Common myeloid progenitor, CD34-positive (primary cell): ENCODE results near the gene WNT9B.
"Not testable (repeated sequence)": the region's sequence is repeated elsewhere in the genome, so short reads cannot be mapped to it uniquely, and the experiment has no call there.

Experiments used
- CTCF ChIA-PET: fragments of 350-600 bp; sonication (Branson Sonifier 250); formaldehyde crosslinking; loops from one replicate; lab custom pipeline; 2021; ENCODE audit warnings: antibody characterized with exemption; lab: Charles Lee
- POLR2A ChIA-PET: fragments of 350-600 bp; sonication (Branson Sonifier 250); formaldehyde crosslinking; loops from one replicate; lab custom pipeline; 2021; ENCODE audit warnings: antibody characterized with exemption; lab: Charles Lee
- DNase-seq, 3 donors: peaks; one replicate each; pipeline versions ENCODE4 v3.0.0 to v3.0.0-alpha.2; 2013
- H3K27ac ChIP-seq, 2 experiments: 1 replicate in 1 of 2; 2 replicates in 1 of 2; pipeline ENCODE4 v1.7.0; 2013; ENCODE audit warnings: inconsistent platforms in 2 of 2, low read length in 2 of 2, mild to moderate bottlenecking in 2 of 2, low read depth in 1 of 2, moderate library complexity in 1 of 2; ENCODE audit not compliant: severe bottlenecking in 2 of 2, insufficient read depth in 1 of 2, poor library complexity in 1 of 2
- H3K27me3 ChIP-seq, 5 experiments: replicated peaks in 2 of 5; 1 replicate in 3 of 5; 2 replicates in 2 of 5; pipeline versions ENCODE4 v1.6.1 to v1.7.0; 2013; ENCODE audit warnings: low read length in 4 of 5, mild to moderate bottlenecking in 2 of 5, moderate library complexity in 2 of 5, inconsistent platforms in 1 of 5; ENCODE audit not compliant: insufficient read depth in 5 of 5, control insufficient read depth in 4 of 5
- H3K36me3 ChIP-seq, 4 experiments: 1 replicate in 2 of 4; 2 replicates in 2 of 4; pipeline versions ENCODE4 v1.6.1 to v1.7.0; 2013; ENCODE audit warnings: low read length in 3 of 4, control low read depth in 1 of 4, mild to moderate bottlenecking in 1 of 4; ENCODE audit not compliant: control insufficient read depth in 4 of 4, insufficient read depth in 4 of 4
- H3K4me1 ChIP-seq, 4 experiments: 1 replicate in 3 of 4; 2 replicates in 1 of 4; pipeline versions ENCODE4 v1.6.1 to v1.7.1; 2013; ENCODE audit warnings: low read length in 3 of 4, mild to moderate bottlenecking in 3 of 4, control low read depth in 1 of 4, inconsistent platforms in 1 of 4, moderate library complexity in 1 of 4; ENCODE audit not compliant: control insufficient read depth in 4 of 4, insufficient read depth in 4 of 4; ENCODE audit errors: control extremely low read depth in 1 of 4
- H3K4me3 ChIP-seq, 7 experiments: 1 replicate in 4 of 7; 2 replicates in 3 of 7; pipeline versions ENCODE4 v1.5.1 to v1.7.0; 2013; ENCODE audit warnings: mild to moderate bottlenecking in 7 of 7, low read length in 6 of 7, moderate library complexity in 6 of 7, inconsistent platforms in 2 of 7, low read depth in 2 of 7, control low read depth in 1 of 7; ENCODE audit not compliant: insufficient read depth in 4 of 7, control insufficient read depth in 1 of 7; ENCODE audit errors: extremely low read depth in 1 of 7
- H3K9me3 ChIP-seq, 5 experiments: 1 replicate in 4 of 5; 2 replicates in 1 of 5; pipeline versions ENCODE4 v1.6.1 to v1.7.1; 2013; ENCODE audit warnings: low read length in 4 of 5, mild to moderate bottlenecking in 2 of 5, inconsistent platforms in 1 of 5, low read depth in 1 of 5, moderate library complexity in 1 of 5; ENCODE audit not compliant: control insufficient read depth in 4 of 5, insufficient read depth in 2 of 5; ENCODE audit errors: control extremely low read depth in 1 of 5
- WGBS: methylation state at CpG from one replicate; pipeline ENCODE4 v1.1.5; 2013; ENCODE audit not compliant: insufficient coverage; 5-methylcytosine and 5-hydroxymethylcytosine counted together

WNT9B gene

GRCh38 chr17:46916623-46917022, 65.2 kb downstream of the WNT9B start:
- ChIA-PET CTCF (no interaction called here), POLR2A (no interaction called here)
- H3K9me3 ChIP-seq, result no peaks in the 10 kb centered on the region
- H3K4me3 ChIP-seq, result no peak overlapping the region
- H3K4me1 ChIP-seq, result no peaks in the 10 kb centered on the region
- no peaks in the 10 kb centered on the region for H3K27me3 ChIP-seq
- no peaks in the 10 kb centered on the region for H3K36me3 ChIP-seq
- H3K27ac ChIP-seq, result no peak overlapping the region
- 100% methylated on average over 2 of the region's 3 CpGs for WGBS
- DNase-seq, result no peak

GRCh38 chr17:46917041-46917440, 65.7 kb downstream of the WNT9B start:
- Histone ChIP-seq H3K27ac (no peak overlapping the region), H3K9me3 (no peaks in the 10 kb centered on the region), H3K4me3 (no peak overlapping the region), H3K27me3 (no peaks in the 10 kb centered on the region), H3K36me3 (no peaks in the 10 kb centered on the region), H3K4me1 (no peaks in the 10 kb centered on the region)
- POLR2A ChIA-PET, result no interaction called here
- CTCF ChIA-PET, result no interaction called here
- DNase-seq, result no peak

GRCh38 chr17:46917516-46917915, 66.1 kb downstream of the WNT9B start:
- peaks cover 0 to 3% (median 1%) of the 10 kb centered on the region in 4 experiments for H3K4me1 ChIP-seq
- WGBS, result 96% methylated on average over 4 of the region's 4 CpGs
- no peaks in the 10 kb centered on the region for H3K9me3 ChIP-seq
- DNase-seq, result peak in 2 of 3 donors; percentile 19 to 30
- H3K36me3 ChIP-seq, result no peaks in the 10 kb centered on the region
- no peak overlapping the region for H3K27ac ChIP-seq
- no peak overlapping the region for H3K4me3 ChIP-seq
- CTCF ChIA-PET, result interaction anchor here (1.4 kb wide), 1 partner anchor 76 kb away, joined by 3 read pairs; no protein-coding TSS in a partner anchor
- POLR2A ChIA-PET, result no interaction called here
- no peaks in the 10 kb centered on the region for H3K27me3 ChIP-seq

- 80% methylated on average over 1 of the region's 4 CpGs for WGBS
- CTCF ChIA-PET, POLR2A ChIA-PET: not testable (repeated sequence)
Observed at GRCh38 chr17:46921962-46922361, 70.6 kb downstream of the WNT9B start.

GRCh38 chr17:46922487-46922803, 71.1 kb downstream of the WNT9B start:
- CTCF ChIA-PET, result no interaction called here
- Histone ChIP-seq H3K9me3 (no peaks in the 10 kb centered on the region), H3K27me3 (no peaks in the 10 kb centered on the region), H3K27ac (peak overlapping the region; percentile 94 to 98), H3K4me3 (peak overlapping the region; percentile 81 to 99 (median 94)), H3K36me3 (peaks cover 0 to 5% (median under 1%) of the 10 kb centered on the region in 4 experiments), H3K4me1 (peaks cover 0 to 21% (median 14%) of the 10 kb centered on the region in 4 experiments)
- POLR2A ChIA-PET, result no interaction called here
- no peak for DNase-seq
- 0% methylated on average over 5 of the region's 6 CpGs for WGBS

More at GRCh38 chr17:46921962-46922361, 70.6 kb downstream of the WNT9B start:
- H3K9me3 ChIP-seq, H3K36me3 ChIP-seq, H3K27ac ChIP-seq, H3K27me3 ChIP-seq, H3K4me3 ChIP-seq, DNase-seq: not testable (repeated sequence)
- H3K4me1 ChIP-seq, result peaks cover 0 to 21% (median 14%) of the 10 kb centered on the region in 4 experiments

GRCh38 chr17:46922804-46923635, 71.6 kb downstream of the WNT9B start, which contains the start of gene GOSR2:
TSS of gene GOSR2 (plus strand) at chr17:46923160. CDS start at chr17:46923193, 33 bp downstream.
- peak; percentile 92 to 93 (median 92) for DNase-seq
- ChIA-PET CTCF (no interaction called here), POLR2A (no interaction called here)
- Histone ChIP-seq H3K27ac (peak within 1 kb of the TSS; percentile 94 to 98), H3K4me3 (peak within 1 kb of the TSS; percentile 81 to 99 (median 94)), H3K4me1 (peaks cover 0 to 21% (median 14%) of the 10 kb centered on the region in 4 experiments), H3K36me3 (peaks cover 0 to 8% (median under 1%) of the 10 kb centered on the region in 4 experiments), H3K9me3 (no peaks in the 10 kb centered on the region), H3K27me3 (no peaks in the 10 kb centered on the region)
- 0% methylated on average over 33 of the region's 52 CpGs for WGBS

- 90% methylated on average over 4 of the region's 5 CpGs for WGBS
- Histone ChIP-seq H3K27ac (no peak overlapping the region), H3K4me1 (peaks cover 0 to 21% (median 14%) of the 10 kb centered on the region in 4 experiments), H3K36me3 (peaks cover 0 to 28% (median 10%) of the 10 kb centered on the region in 4 experiments), H3K9me3 (no peaks in the 10 kb centered on the region), H3K4me3 (no peak overlapping the region), H3K27me3 (no peaks in the 10 kb centered on the region)
- ChIA-PET CTCF (interaction anchor here (0.8 to 1.3 kb wide), 3 partner anchors 13 to 76 kb away, joined by 3 to 6 read pairs (median 3); no protein-coding TSS in a partner anchor), POLR2A (no interaction called here)
- no peak for DNase-seq
Observed at GRCh38 chr17:46925185-46925868, 73.9 kb downstream of the WNT9B start.
